HG02610 (cell line): ENCODE results near the gene CTNNA3.

Experiments used
- ATAC-seq: cut with Tn5 transposase; IDR thresholded peaks from one replicate; pipeline ENCODE4 v1.9.1; 2021; ENCODE audit warnings: mild to moderate bottlenecking, moderate library complexity; ENCODE audit not compliant: unreplicated experiment

CTNNA3 gene

DNA sequence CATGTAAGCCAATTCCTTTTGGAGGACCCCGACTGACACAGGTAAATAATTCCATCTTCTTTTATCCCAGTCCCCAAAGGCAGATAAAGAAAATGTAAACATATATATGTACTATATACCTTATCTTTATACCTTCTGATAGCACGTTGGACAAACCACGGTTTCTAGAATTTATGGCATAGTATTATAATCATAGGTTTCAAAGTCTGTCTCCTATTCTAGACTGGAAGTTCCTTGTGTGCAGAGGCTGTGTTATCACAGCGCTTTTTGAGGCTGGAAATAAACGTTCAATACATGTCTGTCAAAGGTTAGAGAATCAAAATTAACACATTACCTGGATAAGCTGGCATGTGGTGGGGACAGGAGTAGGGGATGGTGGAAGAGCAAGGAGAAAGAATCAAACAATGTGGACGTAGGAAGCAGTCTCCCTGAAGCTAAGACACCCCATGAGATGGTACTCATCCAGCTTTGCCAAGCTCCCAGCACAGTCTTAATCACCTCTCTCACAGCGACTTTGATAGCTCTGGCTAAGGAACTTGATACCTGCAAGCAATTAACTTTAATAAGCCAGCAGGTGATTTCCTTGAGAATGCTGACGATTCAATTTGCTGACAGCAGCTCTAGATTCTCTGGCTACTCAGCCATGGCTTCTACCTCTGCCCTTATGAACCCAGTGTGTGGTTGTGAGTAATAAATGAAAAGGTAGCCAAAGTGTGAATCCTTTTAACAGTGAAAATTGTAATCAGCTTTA, 978.6 kb downstream of the CTNNA3 start:
- ATAC-seq, result no peak

DNA sequence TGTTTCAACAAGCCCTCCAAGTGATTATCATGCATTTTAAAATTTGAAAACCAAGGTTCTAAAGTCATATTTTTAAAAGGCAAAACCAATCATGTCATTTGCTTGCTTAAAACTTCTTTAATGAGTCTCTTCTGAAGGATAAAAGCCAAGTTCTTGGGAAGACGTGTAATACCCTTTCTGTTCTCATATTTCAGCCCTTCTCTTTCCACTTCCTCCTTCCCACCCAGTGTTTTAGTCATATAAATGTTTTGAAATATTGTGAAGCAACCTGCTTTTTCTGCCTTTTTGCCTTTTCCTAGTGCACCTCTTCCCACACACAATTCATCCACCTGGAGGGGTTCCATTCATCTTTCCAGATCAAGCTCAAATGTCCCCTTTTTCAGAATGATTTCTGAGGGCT, 981.3 kb downstream of the CTNNA3 start:
- no peak for ATAC-seq

DNA sequence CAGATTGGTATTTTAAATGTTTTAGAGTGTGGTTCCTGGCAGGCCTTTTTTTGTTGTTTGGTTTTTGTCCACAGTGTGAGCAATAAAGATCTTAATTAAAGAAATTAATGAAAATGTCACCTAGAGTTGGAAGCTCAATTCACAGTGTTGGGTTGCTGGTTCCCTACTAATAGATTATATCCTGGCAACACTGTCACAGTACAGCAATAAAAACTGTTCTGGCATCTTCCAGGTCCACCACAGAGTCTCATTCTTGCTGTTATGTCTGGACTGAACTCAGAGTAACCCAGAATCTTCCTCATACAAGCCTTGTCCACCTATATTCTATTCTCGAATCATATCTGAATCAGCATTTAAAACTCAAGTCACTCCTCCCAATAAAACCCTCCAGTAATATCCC, 982.6 kb downstream of the CTNNA3 start:
- ATAC-seq, result no peak

- ATAC-seq, result no peak
Measured at GRCh38 chr10:66698069-66698468, 997.9 kb downstream of the CTNNA3 start.

DNA sequence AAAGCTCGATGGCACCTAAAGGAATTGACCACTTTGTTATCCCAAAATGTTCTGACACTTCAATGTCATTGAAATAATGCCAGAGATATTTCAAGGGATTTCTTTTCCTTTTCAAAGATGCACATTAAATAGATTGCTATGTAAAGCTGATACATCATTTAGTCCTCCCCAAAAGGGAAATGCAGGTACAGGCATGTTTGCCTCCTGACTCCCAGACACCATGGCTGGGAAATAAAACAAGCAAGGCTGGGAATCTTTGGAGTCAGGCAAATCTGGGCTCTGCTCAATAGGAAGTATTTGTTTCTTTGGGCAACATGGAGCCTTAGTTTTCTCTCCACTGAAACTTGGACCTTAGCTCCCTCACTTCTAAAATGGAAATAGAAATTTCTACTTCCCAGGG, 1000.9 kb downstream of the CTNNA3 start:
- ATAC-seq, result no peak

DNA sequence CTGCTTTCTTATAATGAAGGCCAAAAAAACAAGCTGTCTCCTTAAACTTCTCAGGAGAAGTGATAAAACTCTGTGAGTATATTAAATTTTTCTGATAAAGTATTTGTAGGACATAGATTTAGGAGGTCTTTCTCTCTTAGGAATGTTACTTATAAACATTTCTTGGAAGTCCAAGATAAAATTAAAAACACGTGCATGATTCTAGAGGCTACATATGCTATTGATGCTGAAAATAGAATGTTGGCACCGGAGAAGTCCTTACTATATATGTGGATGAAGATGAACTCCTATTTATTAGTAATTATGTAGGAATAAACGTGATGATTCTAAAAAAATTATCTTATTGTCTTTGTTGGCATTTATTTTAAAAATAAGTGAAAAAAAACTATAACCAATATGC, 1011.4 kb downstream of the CTNNA3 start:
- no peak for ATAC-seq

DNA sequence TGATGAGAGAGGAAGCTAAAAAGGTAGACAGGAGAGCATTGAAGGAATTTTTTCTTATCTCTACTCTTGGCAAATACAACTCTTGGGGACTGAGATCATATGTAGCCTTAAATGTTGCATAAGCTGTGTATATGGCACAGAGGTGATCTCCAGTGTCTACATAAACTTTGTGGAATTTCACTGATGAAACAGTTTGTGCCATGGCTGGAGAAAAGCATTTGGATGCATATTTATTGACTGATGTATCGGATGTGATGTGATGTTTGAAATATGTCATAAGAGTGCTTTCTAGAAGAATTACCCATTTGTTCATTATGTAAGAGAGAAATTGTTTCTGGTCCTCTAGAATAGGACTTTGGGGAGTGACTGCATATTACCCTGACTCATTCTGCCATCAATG, 1015.1 kb downstream of the CTNNA3 start:
- ATAC-seq, result no peak

DNA sequence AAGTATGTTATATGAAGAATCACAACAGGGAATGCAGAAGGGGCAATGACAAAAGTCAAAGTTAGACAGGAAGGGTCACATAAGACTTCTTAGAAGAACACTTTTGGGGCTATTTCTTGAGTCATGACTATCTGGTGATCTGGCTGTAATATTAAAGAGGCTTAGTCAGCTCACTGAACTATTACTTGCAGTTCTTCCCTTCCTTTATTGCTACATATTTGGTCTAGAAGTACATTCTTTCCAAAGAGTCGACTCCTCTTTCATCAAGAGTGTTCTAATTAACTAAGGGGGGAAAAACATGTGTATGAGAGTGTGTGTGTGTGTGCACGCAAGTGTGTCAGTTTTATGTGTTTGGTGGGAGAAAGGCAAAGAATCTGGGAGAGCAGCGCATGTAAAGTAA, 1017.5 kb downstream of the CTNNA3 start:
- no peak for ATAC-seq

DNA sequence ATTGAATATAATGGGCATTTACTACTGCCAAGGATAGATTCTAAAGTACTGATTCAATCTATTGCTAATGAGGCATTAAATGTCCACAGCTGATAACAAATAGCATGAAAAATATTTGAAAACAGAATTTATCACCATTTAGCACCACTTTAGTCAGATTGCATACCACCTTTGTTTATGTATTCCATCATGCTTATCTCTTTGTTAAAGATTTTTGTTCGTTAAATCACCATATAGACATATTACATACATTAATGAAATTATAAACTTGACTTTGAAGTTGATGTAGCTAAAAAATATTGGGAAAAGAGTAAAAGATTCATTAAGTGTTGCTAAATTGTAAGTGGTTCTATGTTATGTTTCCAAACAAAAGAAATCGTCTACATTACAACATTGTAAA, 1022.9 kb downstream of the CTNNA3 start:
- no peak for ATAC-seq

- ATAC-seq, result no peak
Measured at GRCh38 chr10:66671562-66671961, 1024.4 kb downstream of the CTNNA3 start.

GRCh38 chr10:66671064-66671463, 1024.9 kb downstream of the CTNNA3 start:
- ATAC-seq, result no peak

DNA sequence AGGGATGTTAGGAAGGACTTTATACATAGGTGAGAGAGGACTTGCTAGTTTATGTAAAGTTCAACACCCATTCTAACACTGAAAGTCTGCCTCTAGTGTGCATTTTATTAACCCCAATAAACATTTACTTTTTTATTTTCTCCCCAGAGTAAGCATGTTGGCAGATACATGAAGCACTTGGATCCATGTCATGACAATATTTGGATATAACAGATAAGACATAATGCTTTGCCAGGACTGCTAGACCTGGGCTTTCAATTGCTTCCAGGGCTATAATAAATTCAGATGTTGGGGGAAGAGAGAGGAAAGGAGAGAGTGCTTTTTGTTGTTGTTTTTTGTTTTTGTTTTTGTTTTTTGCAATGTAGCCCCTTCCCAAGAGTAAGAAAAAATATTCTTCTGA, 1039.5 kb downstream of the CTNNA3 start:
- ATAC-seq, result no peak

DNA sequence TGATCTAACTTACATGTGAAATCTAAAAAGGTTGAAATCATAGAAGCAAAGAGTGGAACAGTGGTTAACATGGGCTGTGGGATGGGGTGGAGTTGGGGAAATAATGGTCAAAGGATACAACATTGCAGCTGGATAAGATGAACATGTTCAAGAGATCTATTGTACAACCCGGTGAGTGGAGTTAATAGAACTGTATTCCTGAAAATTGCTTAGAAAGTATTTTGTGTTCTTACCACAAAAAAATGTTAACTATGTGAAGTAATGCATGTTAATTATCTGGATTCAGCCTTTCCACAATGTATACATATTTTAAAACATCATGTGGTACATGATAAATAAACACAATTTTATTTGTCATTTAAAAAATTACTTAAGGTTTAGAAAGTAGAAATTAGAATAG, 1041.1 kb downstream of the CTNNA3 start:
- ATAC-seq, result no peak

GRCh38 chr10:66651308-66652082, 1044.5 kb downstream of the CTNNA3 start:
- ATAC-seq, result no peak

- ATAC-seq, result no peak
Measured at GRCh38 chr10:66649626-66650025, 1046.4 kb downstream of the CTNNA3 start.

- ATAC-seq, result no peak
Measured at GRCh38 chr10:66642217-66642616, 1053.8 kb downstream of the CTNNA3 start.

- ATAC-seq, result no peak
Measured at GRCh38 chr10:66639371-66639770, 1056.6 kb downstream of the CTNNA3 start.

GRCh38 chr10:66637273-66638036, 1058.5 kb downstream of the CTNNA3 start:
- no peak for ATAC-seq

DNA sequence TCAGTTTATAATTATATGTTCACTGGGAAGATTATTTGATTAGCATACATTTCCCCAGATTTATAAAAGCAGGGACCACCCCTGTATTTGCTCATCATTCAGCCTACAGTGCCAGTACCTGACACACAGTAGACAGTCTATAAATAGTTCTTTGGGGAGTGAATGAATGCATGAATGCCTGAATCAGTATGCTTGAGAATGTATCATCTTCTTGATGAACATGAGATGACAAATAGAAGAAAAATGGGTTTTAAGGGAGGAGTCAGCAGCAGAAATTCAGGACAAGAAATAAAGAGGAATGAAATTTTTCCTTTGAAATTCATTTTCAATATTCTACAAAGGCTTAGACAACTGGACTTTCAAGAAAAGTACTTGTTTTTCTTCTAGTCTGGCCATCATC, 1066.0 kb downstream of the CTNNA3 start:
- ATAC-seq, result no peak

DNA sequence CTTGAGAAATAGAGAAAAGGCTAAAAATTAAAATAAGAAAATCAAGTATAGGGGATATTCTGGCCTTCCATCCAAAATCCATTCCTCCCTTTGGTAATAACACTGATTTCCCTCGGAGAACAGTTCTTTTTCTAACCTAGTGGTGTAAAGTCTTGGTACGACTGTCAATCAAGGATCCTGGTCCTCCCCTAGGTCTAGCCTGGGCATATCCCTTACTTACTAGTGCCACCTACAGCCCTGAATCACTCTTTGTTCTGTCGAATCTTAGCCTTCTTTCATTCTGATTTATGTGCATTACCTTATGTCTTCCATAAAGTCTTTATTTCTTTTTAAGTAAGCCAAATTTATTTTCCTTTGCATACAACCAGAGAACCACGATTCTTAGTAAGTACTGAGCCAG, 1068.8 kb downstream of the CTNNA3 start:
- peak; percentile 79 for ATAC-seq

DNA sequence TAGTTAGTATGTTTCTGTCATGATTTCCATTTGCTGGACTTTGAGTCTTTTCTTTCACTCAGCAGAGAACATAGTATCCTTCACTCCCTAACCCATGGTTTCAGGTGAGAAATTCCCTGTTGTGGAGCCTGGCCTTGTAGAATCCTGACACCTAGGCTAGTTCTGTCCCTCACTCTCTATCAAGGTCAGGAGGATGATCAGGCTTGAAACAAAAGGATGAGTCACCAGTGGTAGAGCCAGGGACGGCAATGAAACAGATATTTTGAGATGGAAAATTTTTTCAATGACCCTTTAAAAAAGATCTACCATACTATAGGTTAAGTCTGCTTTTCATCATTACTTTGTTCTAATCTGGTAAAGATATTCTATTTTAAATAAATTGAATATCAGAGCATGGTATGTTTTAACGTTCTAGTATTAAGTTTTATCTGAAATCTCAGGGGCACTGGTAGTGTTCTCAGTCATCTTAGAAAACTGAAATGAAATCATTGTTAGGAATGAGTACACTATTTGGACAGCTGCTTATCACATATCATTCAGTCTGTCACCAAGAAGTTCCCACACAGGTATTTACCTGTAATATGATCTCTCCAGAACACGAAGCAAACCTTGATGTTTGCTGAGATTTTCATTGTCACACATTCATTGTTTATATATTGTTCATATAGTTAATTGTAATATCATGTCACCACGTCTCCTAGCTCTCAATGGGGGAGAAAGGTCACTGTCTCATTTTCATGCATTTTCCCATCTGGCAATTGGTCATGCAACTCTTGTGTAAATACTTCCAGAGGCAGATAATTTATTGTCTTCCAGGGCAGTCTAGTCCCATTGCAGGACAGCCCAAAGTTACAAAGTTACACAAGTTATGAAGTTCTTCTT, 1070.0 kb downstream of the CTNNA3 start:
- ATAC-seq, result no peak
